Tibial nerve (tissue), 4 donors: ENCODE data around the gene GNB1L.

Source experiments
- CTCF ChIP-seq, 5 experiments: fragments of 200-600 bp in 3 of 5; fragments of 450-650 bp in 2 of 5; sonication (generic) in 3 of 5; IDR thresholded peaks; one replicate each; pipeline ENCODE4 v1.5.1; 2016 to 2019; ENCODE audit warnings: antibody characterized with exemption in 5 of 5, mild to moderate bottlenecking in 3 of 5, moderate library complexity in 2 of 5
- EP300 ChIP-seq, 2 donors: sonication (generic); formaldehyde crosslinking; IDR thresholded peaks; one replicate each; pipeline ENCODE4 v1.6.1; 2017; ENCODE audit warnings: antibody characterized with exemption in 2 of 2, mild to moderate bottlenecking in 1 of 2
- POLR2A ChIP-seq, 2 donors: fragments of 450-650 bp; IDR thresholded peaks; one replicate each; pipeline ENCODE4 v1.6.1; 2017; ENCODE audit warnings: antibody characterized with exemption in 2 of 2, mild to moderate bottlenecking in 2 of 2, moderate library complexity in 2 of 2

- TF ChIP-seq CTCF (IDR thresholded peaks at IDR 0.05): no peak
- TF ChIP-seq POLR2A (IDR thresholded peaks at IDR 0.05): no peak
- no peak for TF ChIP-seq EP300 (IDR thresholded peaks at IDR 0.05)
Measured at GRCh38 chr22:19892925-19893324, 38.3 kb upstream of the GNB1L start.
